NCI-H1092 treated with DMSO at 0.1 percent for 48 hours (cell line): ENCODE results near the gene ASTN2.

Experiments
- DNase-seq: peaks from one replicate; lab custom pipeline; 2025; lab: John Stamatoyannopoulos, UW

Gene ASTN2

GRCh38 chr9:116416421-116416820 lies 998.4 kb downstream of the ASTN2 start:
- DNase-seq = no peak

- no peak for DNase-seq
These were observed 1000.5 kb downstream of the ASTN2 start for GRCh38 chr9:116414374-116414773.

GRCh38 chr9:116411506-116411905 lies 1003.4 kb downstream of the ASTN2 start:
- no peak for DNase-seq

GRCh38 chr9:116409638-116410037 lies 1005.2 kb downstream of the ASTN2 start:
- DNase-seq = no peak

GRCh38 chr9:116409129-116409528 lies 1005.7 kb downstream of the ASTN2 start:
- DNase-seq = no peak

GRCh38 chr9:116406469-116406868 lies 1008.4 kb downstream of the ASTN2 start:
- DNase-seq = no peak

- DNase-seq = no peak
These were observed 1009.5 kb downstream of the ASTN2 start for GRCh38 chr9:116405321-116405720.

GRCh38 chr9:116404228-116404627 lies 1010.6 kb downstream of the ASTN2 start:
- no peak for DNase-seq

- DNase-seq = no peak
These were observed 1011.7 kb downstream of the ASTN2 start for GRCh38 chr9:116403171-116403570.

GRCh38 chr9:116395699-116396037 lies 1019.2 kb downstream of the ASTN2 start:
- no peak for DNase-seq

GRCh38 chr9:116394894-116395698 lies 1019.8 kb downstream of the ASTN2 start:
- no peak for DNase-seq

GRCh38 chr9:116394070-116394469 lies 1020.8 kb downstream of the ASTN2 start:
- no peak for DNase-seq

GRCh38 chr9:116393198-116393597 lies 1021.7 kb downstream of the ASTN2 start:
- DNase-seq = no peak

- no peak for DNase-seq
These were observed 1023.5 kb downstream of the ASTN2 start for GRCh38 chr9:116391306-116391900.

GRCh38 chr9:116390303-116391228 lies 1024.3 kb downstream of the ASTN2 start:
- no peak for DNase-seq

- no peak for DNase-seq
These were observed 1025.1 kb downstream of the ASTN2 start for GRCh38 chr9:116389541-116390302.

- DNase-seq = no peak
These were observed 1026.7 kb downstream of the ASTN2 start for GRCh38 chr9:116387934-116388698.

GRCh38 chr9:116383936-116384335 lies 1030.9 kb downstream of the ASTN2 start:
- no peak for DNase-seq

GRCh38 chr9:116383133-116383532 lies 1031.7 kb downstream of the ASTN2 start:
- no peak for DNase-seq

- DNase-seq = no peak
These were observed 1032.8 kb downstream of the ASTN2 start for GRCh38 chr9:116382053-116382452.

- DNase-seq = no peak
These were observed 1033.5 kb downstream of the ASTN2 start for GRCh38 chr9:116381350-116381749.
